Mammary epithelial cell (primary cell): ENCODE results near the gene KRTCAP3.

Experiments used
- EZH2 ChIP-seq: IDR thresholded peaks from 2 replicates; pipeline ENCODE4 v1.6.1; 2012; ENCODE audit warnings: low read length, inconsistent platforms, borderline replicate concordance
- TF ChIP-seq, protein P1 (sequence below), 2 donors: IDR thresholded peaks in 1 of 2; conservative IDR thresholded peaks in 1 of 2; 2 replicates each; pipeline ENCODE4 v1.5.1; 2011 to 2012; ENCODE audit warnings: inconsistent platforms in 2 of 2, low read length in 2 of 2, mild to moderate bottlenecking in 2 of 2, control low read depth in 1 of 2, low read depth in 1 of 2; ENCODE audit not compliant: insufficient read depth in 1 of 2; ENCODE audit errors: extremely low read depth in 1 of 2

- no peak for TF ChIP-seq EZH2
- TF ChIP-seq, protein P1, sequence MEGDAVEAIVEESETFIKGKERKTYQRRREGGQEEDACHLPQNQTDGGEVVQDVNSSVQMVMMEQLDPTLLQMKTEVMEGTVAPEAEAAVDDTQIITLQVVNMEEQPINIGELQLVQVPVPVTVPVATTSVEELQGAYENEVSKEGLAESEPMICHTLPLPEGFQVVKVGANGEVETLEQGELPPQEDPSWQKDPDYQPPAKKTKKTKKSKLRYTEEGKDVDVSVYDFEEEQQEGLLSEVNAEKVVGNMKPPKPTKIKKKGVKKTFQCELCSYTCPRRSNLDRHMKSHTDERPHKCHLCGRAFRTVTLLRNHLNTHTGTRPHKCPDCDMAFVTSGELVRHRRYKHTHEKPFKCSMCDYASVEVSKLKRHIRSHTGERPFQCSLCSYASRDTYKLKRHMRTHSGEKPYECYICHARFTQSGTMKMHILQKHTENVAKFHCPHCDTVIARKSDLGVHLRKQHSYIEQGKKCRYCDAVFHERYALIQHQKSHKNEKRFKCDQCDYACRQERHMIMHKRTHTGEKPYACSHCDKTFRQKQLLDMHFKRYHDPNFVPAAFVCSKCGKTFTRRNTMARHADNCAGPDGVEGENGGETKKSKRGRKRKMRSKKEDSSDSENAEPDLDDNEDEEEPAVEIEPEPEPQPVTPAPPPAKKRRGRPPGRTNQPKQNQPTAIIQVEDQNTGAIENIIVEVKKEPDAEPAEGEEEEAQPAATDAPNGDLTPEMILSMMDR (conservative IDR thresholded peaks at IDR 0.05 in 1 of 2, IDR thresholded peaks at IDR 0.05 in 1 of 2; ENCODE audit: extremely low read depth in 1 of 2, insufficient read depth in 1 of 2, low read depth in 1 of 2, low read length in 2 of 2) = no peak
Measured at GRCh38 chr2:27442920-27443282, 720 bp downstream of the KRTCAP3 start.
